Neural progenitor cell (in vitro differentiated cells): ENCODE data around the gene ARHGAP20.

Experiments used
- CTCF ChIP-seq: fragments of 200-600 bp; sonication (generic); IDR thresholded peaks from 2 replicates; pipeline ENCODE4 v1.5.1; 2017; ENCODE audit warnings: antibody characterized with exemption, mild to moderate bottlenecking
- EZH2 ChIP-seq: fragments of 200-600 bp; sonication (generic); IDR thresholded peaks from 2 replicates; pipeline ENCODE4 v1.6.1; 2017; ENCODE audit warnings: antibody characterized with exemption, mild to moderate bottlenecking, moderate library complexity

- no peak for TF ChIP-seq CTCF
- no peak for TF ChIP-seq EZH2
These were observed 167.5 kb downstream of the ARHGAP20 start for GRCh38 chr11:110544779-110545178.
